SKM-1 (cell line): ENCODE data around the gene TGFBR2.
A peak's percentile ranks its signal among the peaks of the same experiment; 100 is the strongest.

Experiments used
- DNase-seq: peaks from one replicate; lab custom pipeline; 2025; ENCODE audit not compliant: unreplicated experiment; lab: John Stamatoyannopoulos, UW

TGFBR2 gene

GRCh38 chr3:30600572-30600971 lies 5.8 kb upstream of the TGFBR2 start:
- DNase-seq = no peak

- no peak for DNase-seq
Measured at GRCh38 chr3:30602946-30603345, 3.5 kb upstream of the TGFBR2 start.

GRCh38 chr3:30604093-30604492 lies 2.3 kb upstream of the TGFBR2 start:
- peak; percentile 72 for DNase-seq

- peak; percentile 51 for DNase-seq
Measured at GRCh38 chr3:30604558-30604957, 1.8 kb upstream of the TGFBR2 start.

GRCh38 chr3:30605005-30605404 lies 1.4 kb upstream of the TGFBR2 start:
- DNase-seq = no peak

- DNase-seq = no peak
Measured at GRCh38 chr3:30605706-30606300, 598 bp upstream of the TGFBR2 start.

GRCh38 chr3:30607032-30607833 lies 832 bp downstream of the TGFBR2 start:
- DNase-seq = peak; percentile 42

- no peak for DNase-seq
Measured at GRCh38 chr3:30608598-30608947, 2.2 kb downstream of the TGFBR2 start.

- DNase-seq = no peak
Measured at GRCh38 chr3:30609930-30610701, 3.7 kb downstream of the TGFBR2 start.

GRCh38 chr3:30610702-30611368 lies 4.4 kb downstream of the TGFBR2 start:
- DNase-seq = no peak

- DNase-seq = no peak
Measured at GRCh38 chr3:30611613-30612436, 5.4 kb downstream of the TGFBR2 start.

GRCh38 chr3:30612437-30613132 lies 6.2 kb downstream of the TGFBR2 start:
- DNase-seq = no peak

- no peak for DNase-seq
Measured at GRCh38 chr3:30613133-30613825, 6.9 kb downstream of the TGFBR2 start.

- no peak for DNase-seq
Measured at GRCh38 chr3:30614373-30614772, 8.0 kb downstream of the TGFBR2 start.

- no peak for DNase-seq
Measured at GRCh38 chr3:30614943-30615342, 8.5 kb downstream of the TGFBR2 start.

- no peak for DNase-seq
Measured at GRCh38 chr3:30615615-30616346, 9.4 kb downstream of the TGFBR2 start.

- DNase-seq = no peak
Measured at GRCh38 chr3:30616347-30617027, 10.1 kb downstream of the TGFBR2 start.

- DNase-seq = no peak
Measured at GRCh38 chr3:30617069-30617468, 10.7 kb downstream of the TGFBR2 start.
